HK-2 (cell line): ENCODE data around the gene TRAPPC2.

Experiments
- DNase-seq: peaks from one replicate; pipeline ENCODE4 v3.0.0-alpha.2; 2018; ENCODE audit not compliant: unreplicated experiment

Gene TRAPPC2

GRCh38 chrX:13669246-13669737 lies 65.1 kb downstream of the TRAPPC2 start:
- DNase-seq: peak; percentile 70

- no peak for DNase-seq
Observed at GRCh38 chrX:13667919-13668318, 66.5 kb downstream of the TRAPPC2 start.

DNA sequence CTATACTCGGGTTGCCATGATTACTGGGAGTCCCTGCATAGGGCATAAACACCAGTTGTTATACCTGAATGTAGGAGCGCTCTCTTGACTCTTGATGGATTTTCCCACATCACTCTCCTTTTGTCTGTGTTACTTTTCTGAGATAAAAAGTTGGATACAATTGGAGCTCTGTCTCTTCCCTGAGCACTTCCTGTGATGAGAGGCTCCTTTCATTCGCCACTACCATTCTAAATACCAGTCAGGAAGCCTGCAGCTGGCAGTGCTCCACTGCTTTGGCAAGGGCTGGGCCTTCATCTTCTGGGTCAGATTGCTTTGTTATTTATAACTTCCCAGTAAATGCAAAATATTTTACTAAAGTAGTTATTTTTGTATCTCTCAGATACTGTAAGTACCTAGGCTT lies 67.6 kb downstream of the TRAPPC2 start:
- DNase-seq: no peak

GRCh38 chrX:13664020-13664419 lies 70.4 kb downstream of the TRAPPC2 start:
- DNase-seq: no peak

- no peak for DNase-seq
Observed at GRCh38 chrX:13662355-13662791, 72.0 kb downstream of the TRAPPC2 start.
